Hepatocyte (in vitro differentiated cells): ENCODE results near the gene C6orf132.

Experiments used
- EZH2 ChIP-seq: fragments of 200-600 bp; sonication (generic); IDR thresholded peaks from 2 replicates; pipeline ENCODE4 v1.6.1; 2016; ENCODE audit warnings: antibody characterized with exemption, mild to moderate bottlenecking, borderline replicate concordance
- EZH2phosphoT487 ChIP-seq: fragments of 200-600 bp; sonication (generic); IDR thresholded peaks from one replicate; pipeline ENCODE4 v1.6.1; 2018; ENCODE audit warnings: antibody characterized with exemption, mild to moderate bottlenecking, low read depth, moderate library complexity; ENCODE audit not compliant: unreplicated experiment, severe bottlenecking
- TF ChIP-seq, protein P1 (sequence below): fragments of 200-600 bp; sonication (generic); IDR thresholded peaks from 2 replicates; pipeline ENCODE4 v1.5.1; 2016; ENCODE audit warnings: antibody characterized with exemption, mild to moderate bottlenecking; ENCODE audit not compliant: poor library complexity

DNA sequence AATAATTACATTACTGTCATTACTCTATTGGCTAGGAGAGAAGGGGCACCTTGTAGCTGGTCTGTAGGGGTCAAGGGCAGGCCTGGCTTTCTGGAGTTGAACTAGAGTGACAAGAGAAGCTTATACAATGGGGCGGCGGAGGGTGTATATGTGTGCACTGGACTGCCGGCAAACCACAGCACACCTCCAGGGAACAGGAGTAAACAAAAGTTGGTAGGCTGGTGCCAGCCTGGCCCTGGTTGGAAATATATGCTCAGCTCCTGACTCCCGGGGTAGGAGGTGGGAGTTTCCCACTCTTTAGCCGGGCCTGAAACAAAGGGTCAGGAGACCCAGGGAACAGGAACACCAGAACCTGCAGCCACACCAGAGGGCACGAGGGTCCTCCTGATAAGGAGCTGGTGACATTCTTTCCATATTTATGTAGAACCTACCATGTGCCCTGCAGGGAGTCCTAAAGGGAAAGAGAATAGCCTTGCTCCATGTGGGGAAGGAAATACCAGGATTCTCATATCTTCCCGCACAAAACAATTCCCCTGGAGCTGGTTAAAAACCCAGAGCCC lies 5.1 kb downstream of the C6orf132 start:
- TF ChIP-seq, protein P1, sequence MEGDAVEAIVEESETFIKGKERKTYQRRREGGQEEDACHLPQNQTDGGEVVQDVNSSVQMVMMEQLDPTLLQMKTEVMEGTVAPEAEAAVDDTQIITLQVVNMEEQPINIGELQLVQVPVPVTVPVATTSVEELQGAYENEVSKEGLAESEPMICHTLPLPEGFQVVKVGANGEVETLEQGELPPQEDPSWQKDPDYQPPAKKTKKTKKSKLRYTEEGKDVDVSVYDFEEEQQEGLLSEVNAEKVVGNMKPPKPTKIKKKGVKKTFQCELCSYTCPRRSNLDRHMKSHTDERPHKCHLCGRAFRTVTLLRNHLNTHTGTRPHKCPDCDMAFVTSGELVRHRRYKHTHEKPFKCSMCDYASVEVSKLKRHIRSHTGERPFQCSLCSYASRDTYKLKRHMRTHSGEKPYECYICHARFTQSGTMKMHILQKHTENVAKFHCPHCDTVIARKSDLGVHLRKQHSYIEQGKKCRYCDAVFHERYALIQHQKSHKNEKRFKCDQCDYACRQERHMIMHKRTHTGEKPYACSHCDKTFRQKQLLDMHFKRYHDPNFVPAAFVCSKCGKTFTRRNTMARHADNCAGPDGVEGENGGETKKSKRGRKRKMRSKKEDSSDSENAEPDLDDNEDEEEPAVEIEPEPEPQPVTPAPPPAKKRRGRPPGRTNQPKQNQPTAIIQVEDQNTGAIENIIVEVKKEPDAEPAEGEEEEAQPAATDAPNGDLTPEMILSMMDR: no peak
- no peak for TF ChIP-seq EZH2phosphoT487
- no peak for TF ChIP-seq EZH2
